CMK (cell line): ENCODE measurements around the gene MAEA.
"Not testable (repeated sequence)": the region's sequence is repeated elsewhere in the genome, so short reads cannot be mapped to it uniquely, and the experiment has no call there.

Source experiments
- DNase-seq: peaks from one replicate; pipeline ENCODE4 v3.0.0-alpha.2; 2010; ENCODE audit warnings: low read depth

Gene MAEA

GRCh38 chr4:1335193-1335883 is 45.6 kb downstream of the MAEA start:
- DNase-seq: not testable (repeated sequence)

- DNase-seq: no peak
Observed at GRCh38 chr4:1336088-1336491, 46.4 kb downstream of the MAEA start.

- no peak for DNase-seq
Observed at GRCh38 chr4:1337376-1337831, 47.7 kb downstream of the MAEA start.

- DNase-seq: no peak
Observed at GRCh38 chr4:1337951-1338751, 48.5 kb downstream of the MAEA start.

GRCh38 chr4:1338752-1339414 is 49.2 kb downstream of the MAEA start:
- DNase-seq: no peak

GRCh38 chr4:1339489-1339888 is 49.8 kb downstream of the MAEA start:
- no peak for DNase-seq

GRCh38 chr4:1340181-1340747 is 50.6 kb downstream of the MAEA start:
- DNase-seq: no peak

- no peak for DNase-seq
Observed at GRCh38 chr4:1340861-1341260, 51.2 kb downstream of the MAEA start.

GRCh38 chr4:1342003-1342402 is 52.3 kb downstream of the MAEA start:
- DNase-seq: no peak

GRCh38 chr4:1344696-1345095 is 55.0 kb downstream of the MAEA start:
- DNase-seq: no peak

- DNase-seq: no peak
Observed at GRCh38 chr4:1345903-1346780, 56.5 kb downstream of the MAEA start.

- peak; percentile 99 for DNase-seq
Observed at GRCh38 chr4:1346781-1347409, 57.2 kb downstream of the MAEA start, which contains the start of gene UVSSA. Gene UVSSA, plus strand, starts transcription at chr4:1347208. Its CDS starts 884 bp downstream, at chr4:1348092.

GRCh38 chr4:1347410-1347864 is 57.7 kb downstream of the MAEA start:
- no peak for DNase-seq

GRCh38 chr4:1348014-1348513 is 58.4 kb downstream of the MAEA start:
- no peak for DNase-seq

GRCh38 chr4:1348746-1349145 is 59.1 kb downstream of the MAEA start:
- no peak for DNase-seq

GRCh38 chr4:1349359-1350168 is 59.9 kb downstream of the MAEA start:
- no peak for DNase-seq

- no peak for DNase-seq
Observed at GRCh38 chr4:1350169-1350520, 60.5 kb downstream of the MAEA start.

GRCh38 chr4:1351854-1352566 is 62.3 kb downstream of the MAEA start:
- peak; percentile 56 for DNase-seq

GRCh38 chr4:1352567-1352900 is 62.8 kb downstream of the MAEA start:
- DNase-seq: no peak
